HepG2 (cell line): ENCODE results near the gene TNFRSF25. TPM values are rescaled to one million over a fixed set of nuclear protein-coding genes. Genes with fewer than 3 reads are reported as not detected.

Experiments used
- AGO2 ChIP-seq: fragments of 200-400 bp; formaldehyde crosslinking; optimal IDR thresholded peaks from 2 replicates; pipeline ENCODE3; 2017; ENCODE audit warnings: mild to moderate bottlenecking, low read depth, low read length, moderate library complexity
- AKNA ChIP-seq: sonication (generic); formaldehyde crosslinking; IDR thresholded peaks from 2 replicates; pipeline ENCODE4 v1.4.0; 2020; ENCODE audit warnings: missing genetic modification reagents, borderline replicate concordance
- GFI1 ChIP-seq: sonication (generic); formaldehyde crosslinking; IDR thresholded peaks from 2 replicates; pipeline ENCODE4 v1.5.0; 2020; ENCODE audit warnings: missing genetic modification reagents, mild to moderate bottlenecking, borderline replicate concordance
- HCFC1 ChIP-seq: fragments of 150-350 bp; IDR thresholded peaks from 2 replicates; pipeline ENCODE4 v1.6.1; 2014; ENCODE audit warnings: low read depth, low read length
- HNF4G ChIP-seq, 2 experiments: sonication (generic) in 1 of 2; formaldehyde crosslinking in 1 of 2; IDR thresholded peaks; 2 replicates each; pipeline versions ENCODE4 v1.4.0 to v1.6.1; 2011 to 2020; ENCODE audit warnings: borderline replicate concordance in 2 of 2, low read depth in 2 of 2, mild to moderate bottlenecking in 2 of 2, low read length in 1 of 2, missing genetic modification reagents in 1 of 2, moderate library complexity in 1 of 2
- MEIS1 ChIP-seq: sonication (generic); formaldehyde crosslinking; IDR thresholded peaks from 2 replicates; pipeline ENCODE4 v1.9.0; 2021; ENCODE audit warnings: mild to moderate bottlenecking, missing genetic modification reagents, moderate library complexity, borderline replicate concordance
- MIER3 ChIP-seq: IDR thresholded peaks from 2 replicates; pipeline ENCODE4 v1.6.1; 2016; ENCODE audit warnings: missing compliant biosample characterization, borderline replicate concordance
- MTA1 ChIP-seq: sonication (generic); formaldehyde crosslinking; IDR thresholded peaks from 2 replicates; pipeline ENCODE4 v1.4.0; 2020; ENCODE audit warnings: missing genetic modification reagents, mild to moderate bottlenecking, borderline replicate concordance
- SRSF9 ChIP-seq: fragments of 200-400 bp; formaldehyde crosslinking; IDR thresholded peaks from 2 replicates; pipeline ENCODE4 v1.6.1; 2018; ENCODE audit warnings: borderline replicate concordance, mild to moderate bottlenecking, low read depth, low read length; ENCODE audit not compliant: insufficient read depth, poor library complexity, severe bottlenecking
- ZC3H13 ChIP-seq: sonication (generic); formaldehyde crosslinking; IDR thresholded peaks from 2 replicates; pipeline ENCODE4 v1.8.1; 2023; ENCODE audit warnings: mild to moderate bottlenecking, missing genetic modification reagents, moderate library complexity
- ZNF776 ChIP-seq: sonication (generic); formaldehyde crosslinking; IDR thresholded peaks from 2 replicates; pipeline ENCODE4 v1.4.0; 2020; ENCODE audit warnings: mild to moderate bottlenecking, missing genetic modification reagents
- polyA plus RNA-seq, 8 experiments: library from polyadenylated mRNA; depleted of rRNA in 3 of 8; stranded (reverse) in 7 of 8; unstranded in 1 of 8; fragments of >200 nt; fragmentation: Illumina TruSeq in 4 of 8; extraction: Trizol in 4 of 8; gene quantifications; 2 replicates each; pipeline versions ENCODE4 v1.2.1 to v1.2.3, GENCODE V29; 2011 to 2016; ENCODE audit warnings: low read depth in 4 of 8, missing spikeins in 1 of 8, mixed read lengths in 1 of 8; ENCODE audit not compliant: insufficient read depth in 1 of 8
- total RNA-seq, 5 experiments: library from RNA; depleted of rRNA; stranded (reverse); fragments of >200 nt; fragmentation: Illumina TruSeq; extraction: Trizol; gene quantifications; 2 replicates each; pipeline ENCODE4 v1.2.3, GENCODE V29; 2016; ENCODE audit warnings: low read depth in 1 of 5
- TF ChIP-seq, protein P1 (sequence below): sonication (generic); formaldehyde crosslinking; IDR thresholded peaks from 2 replicates; pipeline ENCODE4 v1.5.1; 2020; ENCODE audit warnings: mild to moderate bottlenecking, missing genetic modification reagents, moderate library complexity

The TNFRSF25 gene
- total and polyA plus RNA-seq, 2 of the 13 experiments (the other 11 are each of a cell fraction or from before 2014, with no cell fraction given) = 1.4 to 1.5 TPM

DNA sequence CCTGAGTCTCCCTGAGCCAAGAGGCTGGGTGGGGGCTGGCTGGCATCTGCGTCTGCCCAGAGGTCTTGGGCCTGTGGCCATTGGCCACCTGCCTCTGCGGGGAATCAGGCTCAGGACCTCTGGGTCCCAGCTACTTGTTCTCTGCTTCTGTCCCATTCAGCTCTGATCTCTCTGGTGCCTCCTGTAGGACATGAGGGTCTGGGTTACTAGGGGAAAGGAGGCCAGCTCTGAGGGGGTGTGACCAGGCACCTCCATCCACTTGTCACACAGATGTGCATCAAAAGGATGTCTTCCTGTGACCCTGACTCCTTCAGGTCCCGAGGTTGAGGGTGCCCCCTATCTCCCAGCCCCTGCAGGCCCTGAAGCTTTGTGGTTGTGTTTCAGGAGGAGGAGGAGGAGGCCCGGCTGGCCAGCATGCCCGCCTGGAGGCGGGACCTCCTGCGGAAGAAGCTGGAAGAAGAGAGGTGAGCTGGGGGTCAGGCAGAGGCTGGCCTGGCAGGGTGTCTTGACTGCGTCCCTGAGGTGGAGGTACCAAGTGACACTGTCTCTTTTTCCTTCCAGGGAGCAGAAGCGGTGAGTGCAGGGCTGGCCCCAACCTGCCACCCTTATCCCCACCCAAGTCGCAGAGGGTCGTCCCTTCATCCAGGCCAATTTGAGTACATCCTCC, 9.0 kb downstream of the TNFRSF25 start (continued):
- TF ChIP-seq AKNA (CRISPR knock-in tag) (no peak), ZC3H13 (CRISPR knock-in tag) (peak; percentile 84; the same call in 1 of the 2 replicates), HNF4G (IDR thresholded peaks at IDR 0.05; ENCODE audit: borderline replicate concordance, low read depth, low read length) (no peak), HNF4G (CRISPR knock-in tag; IDR thresholded peaks at IDR 0.05; ENCODE audit: borderline replicate concordance, low read depth) (no peak), MTA1 (no peak), AGO2 (peak; percentile 22), SRSF9 (no peak), HCFC1 (no peak), GFI1 (CRISPR knock-in tag) (no peak), ZNF776 (CRISPR knock-in tag) (no peak), MEIS1 (CRISPR knock-in tag) (0 out of 2 replicates have a peak, but pooled peaks have one; percentile 39), MIER3 (no peak)
- TF ChIP-seq, protein P1, sequence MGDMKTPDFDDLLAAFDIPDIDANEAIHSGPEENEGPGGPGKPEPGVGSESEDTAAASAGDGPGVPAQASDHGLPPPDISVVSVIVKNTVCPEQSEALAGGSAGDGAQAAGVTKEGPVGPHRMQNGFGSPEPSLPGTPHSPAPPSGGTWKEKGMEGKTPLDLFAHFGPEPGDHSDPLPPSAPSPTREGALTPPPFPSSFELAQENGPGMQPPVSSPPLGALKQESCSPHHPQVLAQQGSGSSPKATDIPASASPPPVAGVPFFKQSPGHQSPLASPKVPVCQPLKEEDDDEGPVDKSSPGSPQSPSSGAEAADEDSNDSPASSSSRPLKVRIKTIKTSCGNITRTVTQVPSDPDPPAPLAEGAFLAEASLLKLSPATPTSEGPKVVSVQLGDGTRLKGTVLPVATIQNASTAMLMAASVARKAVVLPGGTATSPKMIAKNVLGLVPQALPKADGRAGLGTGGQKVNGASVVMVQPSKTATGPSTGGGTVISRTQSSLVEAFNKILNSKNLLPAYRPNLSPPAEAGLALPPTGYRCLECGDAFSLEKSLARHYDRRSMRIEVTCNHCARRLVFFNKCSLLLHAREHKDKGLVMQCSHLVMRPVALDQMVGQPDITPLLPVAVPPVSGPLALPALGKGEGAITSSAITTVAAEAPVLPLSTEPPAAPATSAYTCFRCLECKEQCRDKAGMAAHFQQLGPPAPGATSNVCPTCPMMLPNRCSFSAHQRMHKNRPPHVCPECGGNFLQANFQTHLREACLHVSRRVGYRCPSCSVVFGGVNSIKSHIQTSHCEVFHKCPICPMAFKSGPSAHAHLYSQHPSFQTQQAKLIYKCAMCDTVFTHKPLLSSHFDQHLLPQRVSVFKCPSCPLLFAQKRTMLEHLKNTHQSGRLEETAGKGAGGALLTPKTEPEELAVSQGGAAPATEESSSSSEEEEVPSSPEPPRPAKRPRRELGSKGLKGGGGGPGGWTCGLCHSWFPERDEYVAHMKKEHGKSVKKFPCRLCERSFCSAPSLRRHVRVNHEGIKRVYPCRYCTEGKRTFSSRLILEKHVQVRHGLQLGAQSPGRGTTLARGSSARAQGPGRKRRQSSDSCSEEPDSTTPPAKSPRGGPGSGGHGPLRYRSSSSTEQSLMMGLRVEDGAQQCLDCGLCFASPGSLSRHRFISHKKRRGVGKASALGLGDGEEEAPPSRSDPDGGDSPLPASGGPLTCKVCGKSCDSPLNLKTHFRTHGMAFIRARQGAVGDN (CRISPR knock-in tag) = peak; percentile 14; the same call in 1 of the 2 replicates
- TF ChIP-seq, all 625 proteins: peak for 7
